Omental fat pad (tissue), 4 donors: Measurements from ENCODE around the gene RALGPS1. TPM values are rescaled to one million over a fixed set of nuclear protein-coding genes. Genes with fewer than 3 reads are reported as not detected.
A peak's percentile ranks its signal among the peaks of the same experiment; 100 is the strongest.

Experiments used
- ATAC-seq: fragments of 150-250 bp; one replicate; pipeline ENCODE4 v1.9.1; 2016; ENCODE audit warnings: mild to moderate bottlenecking, moderate library complexity; ENCODE audit not compliant: low FRiP score
- DNase-seq: peaks from one replicate; pipeline ENCODE4 v3.0.0-alpha.2; 2019; ENCODE audit warnings: low spot score
- total RNA-seq, 4 donors: library from RNA; depleted of rRNA; stranded (reverse); fragments of >200 nt; gene quantifications; one replicate each; pipeline ENCODE4 v1.1.0, GENCODE V29; 2016
- TF ChIP-seq, protein P1 (sequence below), 3 donors: fragments of 450-650 bp; IDR thresholded peaks; one replicate each; pipeline ENCODE4 v1.5.1; 2016 to 2017; ENCODE audit warnings: antibody characterized with exemption in 3 of 3, mild to moderate bottlenecking in 3 of 3, moderate library complexity in 2 of 3

The RALGPS1 gene
- total RNA-seq, 4 donors from 2014 or later = 4.0 to 15.3 (median 4.8) TPM

DNA sequence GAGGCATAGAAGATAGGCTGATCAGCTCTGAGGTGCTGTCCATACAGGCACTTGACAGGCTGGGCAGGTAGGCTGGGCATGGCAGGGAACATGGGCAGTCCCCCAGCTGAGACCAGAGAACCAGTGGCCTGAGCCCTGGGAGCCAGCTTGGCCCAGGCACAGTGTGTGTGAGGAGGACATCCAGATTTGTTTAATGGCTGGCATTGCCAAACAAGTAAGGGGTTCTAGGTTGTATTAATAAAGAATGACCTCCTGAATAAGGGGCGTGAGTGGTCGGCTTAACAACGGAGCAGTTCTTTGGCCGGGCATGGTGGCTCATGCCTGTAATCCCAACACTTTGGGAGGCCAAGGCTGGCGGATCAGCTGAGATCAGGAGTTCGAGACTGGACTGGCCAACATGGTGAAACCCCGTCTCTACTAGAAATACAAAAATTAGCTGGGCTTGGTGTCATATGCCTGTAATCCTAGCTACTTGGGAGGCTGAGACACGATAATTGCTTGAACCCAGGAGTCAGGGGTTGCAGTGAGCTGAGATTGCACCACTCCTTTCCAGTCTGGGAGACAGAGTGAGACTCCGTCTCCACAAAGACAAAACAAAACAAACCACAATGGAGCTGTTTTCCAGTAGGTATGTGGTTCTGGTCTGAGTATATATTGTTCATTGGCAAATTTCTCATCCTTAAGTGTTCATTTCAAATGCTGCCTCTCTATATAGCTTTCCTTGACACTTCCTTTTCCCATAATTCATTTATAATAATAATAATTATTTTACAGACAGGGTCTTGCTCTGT lies 151.7 kb downstream of the RALGPS1 start:
- ATAC-seq = no peak
- no peak for DNase-seq

DNA sequence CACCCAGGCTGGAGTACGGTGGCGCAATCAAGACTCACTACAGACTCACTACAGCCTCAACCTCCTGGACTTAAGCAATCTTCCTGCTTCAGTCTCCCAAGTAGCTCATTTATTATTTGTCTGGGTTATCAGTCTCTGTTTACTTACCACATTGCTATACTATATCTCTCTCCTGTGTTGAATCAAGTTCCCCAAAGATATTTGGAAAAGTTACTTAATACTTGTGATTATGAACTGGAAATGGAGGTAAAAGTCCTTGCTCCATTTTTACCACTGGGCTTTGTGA lies 152.2 kb downstream of the RALGPS1 start:
- TF ChIP-seq, protein P1, sequence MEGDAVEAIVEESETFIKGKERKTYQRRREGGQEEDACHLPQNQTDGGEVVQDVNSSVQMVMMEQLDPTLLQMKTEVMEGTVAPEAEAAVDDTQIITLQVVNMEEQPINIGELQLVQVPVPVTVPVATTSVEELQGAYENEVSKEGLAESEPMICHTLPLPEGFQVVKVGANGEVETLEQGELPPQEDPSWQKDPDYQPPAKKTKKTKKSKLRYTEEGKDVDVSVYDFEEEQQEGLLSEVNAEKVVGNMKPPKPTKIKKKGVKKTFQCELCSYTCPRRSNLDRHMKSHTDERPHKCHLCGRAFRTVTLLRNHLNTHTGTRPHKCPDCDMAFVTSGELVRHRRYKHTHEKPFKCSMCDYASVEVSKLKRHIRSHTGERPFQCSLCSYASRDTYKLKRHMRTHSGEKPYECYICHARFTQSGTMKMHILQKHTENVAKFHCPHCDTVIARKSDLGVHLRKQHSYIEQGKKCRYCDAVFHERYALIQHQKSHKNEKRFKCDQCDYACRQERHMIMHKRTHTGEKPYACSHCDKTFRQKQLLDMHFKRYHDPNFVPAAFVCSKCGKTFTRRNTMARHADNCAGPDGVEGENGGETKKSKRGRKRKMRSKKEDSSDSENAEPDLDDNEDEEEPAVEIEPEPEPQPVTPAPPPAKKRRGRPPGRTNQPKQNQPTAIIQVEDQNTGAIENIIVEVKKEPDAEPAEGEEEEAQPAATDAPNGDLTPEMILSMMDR (IDR thresholded peaks at IDR 0.05) = no peak
- ATAC-seq = peak; percentile 80
- DNase-seq = no peak

More for the DNA sequence above, 151.7 kb downstream of the RALGPS1 start:
- TF ChIP-seq, protein P1 (IDR thresholded peaks at IDR 0.05) = no peak

DNA sequence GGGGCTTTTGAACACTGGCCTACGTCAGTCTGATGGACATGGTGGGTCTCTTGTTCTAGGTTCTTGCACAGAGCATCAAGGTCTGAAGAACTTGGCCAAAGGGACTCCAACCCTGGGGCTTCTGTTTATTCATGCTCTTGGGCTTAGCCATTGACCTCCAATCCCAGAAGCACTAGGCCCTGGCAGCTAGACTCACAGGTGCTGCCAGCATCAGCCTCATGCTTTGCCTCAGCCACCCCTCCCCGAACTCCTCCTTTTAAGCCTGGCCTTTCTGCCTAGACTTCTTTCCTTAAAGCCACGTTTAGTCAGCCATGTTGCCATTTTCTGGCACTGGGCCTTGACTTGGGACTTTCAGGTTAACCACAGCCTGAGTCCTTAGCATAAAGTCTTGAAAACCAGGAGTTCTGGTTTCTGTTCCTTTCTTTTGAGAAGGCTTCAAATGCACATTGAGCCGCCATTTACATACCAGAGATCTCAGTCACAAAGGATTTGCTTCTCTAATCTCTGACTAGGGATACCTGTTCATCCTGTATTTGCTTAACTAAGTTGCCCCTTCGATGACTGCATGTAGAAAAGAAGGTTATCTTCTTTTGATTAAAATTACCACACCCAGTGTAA lies 153.1 kb downstream of the RALGPS1 start:
- no peak for ATAC-seq
- no peak for DNase-seq

DNA sequence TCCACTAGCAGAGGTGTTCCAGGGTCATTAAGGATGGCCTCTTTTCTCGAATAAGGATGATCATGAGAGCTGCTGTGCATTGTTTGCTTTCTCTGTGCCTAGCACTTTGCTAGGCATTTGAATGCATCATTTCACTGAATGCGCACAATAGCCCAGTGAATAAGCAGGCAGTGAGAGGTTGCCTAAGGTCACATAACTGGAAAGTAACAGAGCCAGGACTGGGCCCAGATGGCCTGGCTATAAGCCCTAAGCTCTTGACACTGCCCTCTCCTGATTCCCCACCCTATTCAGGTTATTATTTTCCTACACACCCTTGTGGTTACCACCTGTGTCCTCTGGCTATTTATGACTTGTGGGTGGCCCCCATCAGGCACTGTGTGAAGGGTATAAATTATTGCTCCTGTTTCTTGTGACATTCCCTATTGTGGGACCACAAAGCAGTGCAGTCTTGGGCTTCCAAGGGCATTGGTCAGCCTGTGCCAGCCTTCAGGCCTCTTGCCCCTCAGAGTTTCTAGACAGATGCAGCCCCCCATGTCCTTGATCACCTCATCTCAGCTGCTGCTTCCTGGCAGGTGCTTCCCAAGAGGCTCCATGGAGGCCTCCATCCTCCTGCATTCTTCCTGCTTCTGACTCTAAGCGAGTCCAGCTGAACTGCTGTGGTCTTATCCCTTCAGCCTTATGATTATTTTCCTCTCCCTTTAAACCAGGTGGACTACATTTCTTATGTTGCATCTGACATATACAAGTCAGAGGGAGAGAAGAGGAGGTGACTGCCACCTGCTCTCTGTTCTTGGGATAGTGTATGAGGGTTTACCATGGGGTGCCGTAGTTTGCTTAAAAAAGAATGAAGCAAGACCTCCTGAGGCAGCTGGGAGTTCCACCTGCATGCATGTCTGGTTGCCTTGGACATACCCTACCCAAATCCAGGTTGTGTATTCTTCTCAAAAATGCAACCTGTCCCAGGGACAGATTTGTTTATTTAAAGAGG lies 160.3 kb downstream of the RALGPS1 start:
- DNase-seq = no peak
- no peak for ATAC-seq
- TF ChIP-seq, protein P1 (IDR thresholded peaks at IDR 0.05) = no peak

More for the DNA sequence above, 153.1 kb downstream of the RALGPS1 start:
- TF ChIP-seq, protein P1 (IDR thresholded peaks at IDR 0.05) = no peak

DNA sequence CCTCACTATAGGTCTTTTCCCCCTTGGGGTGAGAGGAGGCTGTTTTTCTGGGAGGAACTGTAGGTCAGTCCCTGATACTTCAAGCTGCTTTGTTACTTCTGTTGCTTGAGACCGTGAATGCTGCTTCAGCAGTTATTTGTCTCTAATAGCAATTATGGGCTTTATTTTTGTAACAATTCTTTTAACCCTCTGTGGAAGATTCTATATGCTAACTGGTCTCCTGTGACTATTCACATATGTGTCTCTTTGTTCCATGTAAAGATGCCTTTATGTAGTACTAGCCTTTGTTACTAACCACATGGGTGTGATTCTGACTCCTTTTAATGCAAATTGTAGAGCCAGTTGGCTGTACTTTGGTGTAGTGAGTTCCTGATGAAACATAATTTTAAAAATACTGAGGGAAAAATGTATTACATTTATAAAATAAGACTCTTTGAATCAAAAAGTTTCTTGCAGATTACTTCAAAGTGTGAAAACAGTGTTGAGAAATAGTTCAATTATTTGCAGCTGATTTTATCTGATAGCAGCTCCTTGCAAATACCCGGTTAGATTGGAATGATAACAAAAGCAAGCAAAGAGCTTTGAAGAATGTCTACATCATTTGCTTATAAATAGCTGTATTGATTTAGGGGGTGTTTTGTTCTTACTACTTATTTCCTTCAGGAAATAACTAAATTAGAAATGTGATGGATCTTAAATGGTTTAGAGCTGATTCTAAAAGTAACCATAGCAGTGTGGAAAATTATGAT lies 161.2 kb downstream of the RALGPS1 start:
- no peak for ATAC-seq
- no peak for DNase-seq
- TF ChIP-seq, protein P1 (IDR thresholded peaks at IDR 0.05) = no peak

DNA sequence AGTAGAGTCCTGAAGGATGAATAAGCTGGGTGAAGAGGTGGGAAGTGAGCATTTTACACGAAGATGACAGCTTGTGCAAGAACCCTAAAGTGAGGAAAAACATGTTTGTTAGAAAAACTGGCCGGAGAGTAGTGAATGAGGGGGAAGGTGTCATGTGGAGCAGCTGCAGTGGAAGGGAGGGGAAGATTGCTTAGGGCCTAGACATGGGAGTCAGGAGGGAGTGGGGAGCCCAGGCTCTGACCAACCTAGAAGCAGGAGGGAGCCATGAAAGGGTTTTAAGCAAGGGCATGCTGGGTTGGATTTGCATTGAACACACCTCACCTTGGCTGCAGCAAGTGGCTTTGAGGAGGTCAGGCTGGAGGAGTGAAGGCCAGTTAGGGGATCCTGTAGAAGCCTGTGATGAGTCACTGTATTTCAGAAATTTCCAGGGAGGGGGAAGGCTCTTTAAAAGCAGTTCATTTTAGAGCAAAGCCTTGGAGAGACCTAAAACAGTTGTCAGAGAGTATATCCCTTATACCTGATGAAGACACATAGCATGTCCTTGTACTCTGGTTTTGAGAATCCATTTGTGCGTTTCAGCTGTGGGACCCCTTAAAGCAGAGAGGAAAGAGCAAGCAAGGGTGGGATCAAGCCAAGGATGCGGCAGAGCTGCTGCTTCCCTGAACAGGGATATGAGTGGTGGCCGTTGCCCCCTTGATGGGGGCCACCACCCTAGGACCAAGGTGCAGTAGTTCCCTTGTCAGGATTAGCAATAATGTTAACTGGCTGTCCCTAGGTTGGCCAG lies 162.5 kb downstream of the RALGPS1 start:
- peak; percentile 58 for ATAC-seq
- TF ChIP-seq, protein P1 (IDR thresholded peaks at IDR 0.05) = no peak
- no peak for DNase-seq
